GM12878 (cell line): ENCODE measurements around the gene TPP2. TPM values are rescaled to one million over a fixed set of nuclear protein-coding genes. Genes with fewer than 3 reads are reported as not detected.

ENCODE experiments used
- ATAC-seq: fragments of 200-7000 bp; cut with Tn5 transposase; 3 replicates; pipeline ENCODE4 v1.9.1; 2020; ENCODE audit warnings: mild to moderate bottlenecking, moderate library complexity
- BruUV-seq: library from RNA; stranded (reverse); fragments of 400-500 nt; replicated peaks from 2 replicates; lab custom pipeline; 2021; lab: Mats Ljungman, UMichigan
- CTCF ChIA-PET: fragments of 300-600 bp; sonication (Branson Sonifier 250); formaldehyde crosslinking; extraction: SDS; loops from one replicate; lab custom pipeline; 2021; ENCODE audit warnings: inconsistent platforms; lab: Yijun Ruan, JAX
- POLR2A ChIA-PET: fragments of 350-600 bp; formaldehyde crosslinking; extraction: SDS; loops from one replicate; lab custom pipeline; 2021; ENCODE audit warnings: inconsistent platforms; lab: Charles Lee
- RAD21 ChIA-PET: fragments of 300-600 bp; sonication (Branson Sonifier 250); formaldehyde crosslinking; loops from one replicate; lab custom pipeline; 2023; ENCODE audit warnings: antibody characterized with exemption; ENCODE audit not compliant: unreplicated experiment; lab: Charles Lee
- SMC1A ChIA-PET: fragments of 300-600 bp; sonication (Branson Sonifier 250); formaldehyde crosslinking; loops from one replicate; lab custom pipeline; 2023; ENCODE audit not compliant: unreplicated experiment, uncharacterized antibody; lab: Charles Lee
- DNase-seq: peaks from one replicate; pipeline ENCODE4 v3.0.0-alpha.2; 2011; ENCODE audit warnings: low read depth, low spot score
- FAIRE-seq: peaks from 3 replicates; lab custom pipeline; 2011; peaks lifted over from hg19 to GRCh38; lab: Jason Lieb, UNC
- H2AFZ ChIP-seq: 2 replicates; pipeline ENCODE4 v1.6.0; 2011; ENCODE audit warnings: low read depth, low read length, control low read depth; ENCODE audit not compliant: control insufficient read depth
- H3K27ac ChIP-seq: 2 replicates; pipeline ENCODE4 v1.5.1; 2011; ENCODE audit warnings: control low read depth; ENCODE audit not compliant: control insufficient read depth, insufficient read depth
- H3K27me3 ChIP-seq, 2 experiments: replicated peaks in 1 of 2; 2 replicates each; pipeline versions ENCODE4 v1.6.0 to v1.6.1; 2011; ENCODE audit warnings: low read length in 1 of 2; ENCODE audit not compliant: control insufficient read depth in 2 of 2, insufficient read depth in 2 of 2
- H3K36me3 ChIP-seq, 2 experiments: 2 replicates each; pipeline ENCODE4 v1.5.1; 2011; ENCODE audit warnings: low read length in 1 of 2; ENCODE audit not compliant: control insufficient read depth in 2 of 2, insufficient read depth in 2 of 2
- H3K4me1 ChIP-seq: 2 replicates; pipeline ENCODE4 v1.6.1; 2011; ENCODE audit warnings: mild to moderate bottlenecking, low read length, moderate library complexity, mixed read lengths; ENCODE audit not compliant: control insufficient read depth, insufficient read depth
- H3K4me2 ChIP-seq: 2 replicates; pipeline ENCODE4 v1.6.0; 2011; ENCODE audit warnings: control low read depth; ENCODE audit not compliant: control insufficient read depth, insufficient read depth
- H3K4me3 ChIP-seq: fragments of 200-600 bp; sonication (generic); 2 replicates; pipeline ENCODE4 v1.5.1; 2016
- H3K79me2 ChIP-seq: 2 replicates; pipeline ENCODE4 v1.6.0; 2011; ENCODE audit warnings: low read length; ENCODE audit not compliant: control insufficient read depth, insufficient read depth
- H3K9ac ChIP-seq: 2 replicates; pipeline ENCODE4 v1.8.0; 2011; ENCODE audit warnings: low read length, control low read depth, mixed read lengths; ENCODE audit not compliant: control insufficient read depth, insufficient read depth
- H3K9me3 ChIP-seq: replicated peaks from 3 replicates; pipeline ENCODE4 v1.5.1; 2011; ENCODE audit warnings: mild to moderate bottlenecking, low read length; ENCODE audit not compliant: control insufficient read depth, insufficient read depth
- H4K20me1 ChIP-seq: 2 replicates; pipeline ENCODE4 v1.6.0; 2011; ENCODE audit not compliant: control insufficient read depth, insufficient read depth
- BCL3 ChIP-seq: IDR thresholded peaks from 2 replicates; pipeline ENCODE4 v1.6.1; 2011; ENCODE audit warnings: borderline replicate concordance, low read depth, mild to moderate bottlenecking, moderate library complexity, low read length; ENCODE audit not compliant: insufficient read depth, poor library complexity, severe bottlenecking
- CUX1 ChIP-seq: IDR thresholded peaks from 2 replicates; pipeline ENCODE4 v1.6.1; 2012; ENCODE audit warnings: improper control_type of control experiment, low read depth, low read length; ENCODE audit not compliant: insufficient replicate concordance
- HSF1 ChIP-seq: fragments of 150-350 bp; IDR thresholded peaks from 2 replicates; pipeline ENCODE4 v1.6.1; 2014; ENCODE audit warnings: mild to moderate bottlenecking, low read depth, low read length
- NR2C1 ChIP-seq: fragments of 450-650 bp; IDR thresholded peaks from 2 replicates; pipeline ENCODE4 v1.6.1; 2017; ENCODE audit warnings: antibody characterized with exemption, mild to moderate bottlenecking, moderate library complexity
- SMARCA5 ChIP-seq: fragments of 450-650 bp; IDR thresholded peaks from 2 replicates; pipeline ENCODE4 v1.6.1; 2017; ENCODE audit warnings: mild to moderate bottlenecking
- ZSCAN29 ChIP-seq: fragments of 450-650 bp; IDR thresholded peaks from 2 replicates; pipeline ENCODE4 v1.6.1; 2017; ENCODE audit warnings: mild to moderate bottlenecking, moderate library complexity
- WGBS: methylation state at CpG from one replicate; pipeline ENCODE4 v1.1.6; 2016; ENCODE audit warnings: low lambda C conversion rate; ENCODE audit not compliant: insufficient replicate concordance, insufficient coverage; ENCODE audit errors: missing lambda C conversion rate; 5-methylcytosine and 5-hydroxymethylcytosine counted together
- in situ Hi-C: fragments of 300-500 bp; cut with MboI; formaldehyde crosslinking; loops from 9 replicates; pipeline ENCODE4 v1.14.3; 2018; ENCODE audit warnings: mixed read lengths
- intact Hi-C: fragments of 100-400 bp; cut with micrococcal nuclease; formaldehyde crosslinking; loops from one replicate; pipeline ENCODE4 v1.14.2; 2022; ENCODE audit not compliant: unreplicated experiment
- polyA plus RNA-seq, 11 experiments: library from polyadenylated mRNA; depleted of rRNA in 4 of 11; unstranded in 6 of 11; stranded (reverse) in 5 of 11; fragments of >200 nt; fragmentation: Nextera tagmentation in 4 of 11; fragmentation: Illumina TruSeq in 1 of 11; extraction: Ambion mirVana in 4 of 11; extraction: Trizol in 1 of 11; gene quantifications; 1 replicate in 1 of 11; 2 replicates in 10 of 11; pipeline versions ENCODE4 v1.2.1 to v1.2.3, GENCODE V29; 2011 to 2016; ENCODE audit warnings: inconsistent platforms in 2 of 11, missing spikeins in 2 of 11, low read depth in 1 of 11
- total RNA-seq, 4 experiments: library from RNA; depleted of rRNA in 3 of 4; stranded (reverse); fragments of >200 nt in 3 of 4; fragmentation: Illumina TruSeq in 1 of 4; extraction: Trizol in 1 of 4; gene quantifications; 2 replicates each; pipeline versions ENCODE4 v1.2.1 to v1.2.3, GENCODE V29; 2013 to 2021

TPP2 gene
- total and polyA plus RNA-seq, 10 of the 15 experiments (the other 5 are each of a cell fraction or from before 2014, with no cell fraction given) = 18.4 to 82.3 (median 55.4) TPM

GRCh38 chr13:102563267-102563666, 33.5 kb upstream of the TPP2 start:
- no peak overlapping the region for H3K4me3 ChIP-seq
- no peak for ATAC-seq
- no peak overlapping the region for H3K4me2 ChIP-seq
- SMC1A ChIA-PET = interaction anchor here (1.2 kb wide), 1 partner anchor 7 kb away, joined by 3 read pairs; no protein-coding TSS in a partner anchor
- no peak overlapping the region for H2AFZ ChIP-seq
- H3K27me3 ChIP-seq = peaks cover 0 to 4% of the 10 kb centered on the region in 2 experiments; a peak in 2 of 4 replicates
- FAIRE-seq = no peak
- 86% methylated on average over 2 of the region's 2 CpGs for WGBS
- intact Hi-C loops = no loop called here
- BruUV-seq = no TSS peak
- in situ Hi-C loops = no loop called here
- TF ChIP-seq BCL3 (no peak), SMARCA5 (no peak), NR2C1 (no peak)
- no peaks in the 10 kb centered on the region for H3K36me3 ChIP-seq
- CTCF ChIA-PET = interaction anchor here (0.6 kb wide), 1 partner anchor 314 kb away, joined by 3 read pairs; no protein-coding TSS in a partner anchor
- H3K27ac ChIP-seq = no peak overlapping the region
- POLR2A ChIA-PET = no interaction called here
- RAD21 ChIA-PET = no interaction called here
- no peaks in the 10 kb centered on the region for H4K20me1 ChIP-seq
- H3K9ac ChIP-seq = no peak overlapping the region
- no peak for DNase-seq
- no peaks in the 10 kb centered on the region for H3K79me2 ChIP-seq
- no peaks in the 10 kb centered on the region for H3K9me3 ChIP-seq
- H3K4me1 ChIP-seq = no peaks in the 10 kb centered on the region

- H3K27ac ChIP-seq = no peak overlapping the region
- no peak overlapping the region for H3K9ac ChIP-seq
- ChIA-PET RAD21 (interaction anchor here (1.0 kb wide), 1 partner anchor 8 kb away, joined by 3 read pairs; no protein-coding TSS in a partner anchor), SMC1A (interaction anchor here (1.2 to 1.3 kb wide), 2 partner anchors 9 kb away, joined by 3 to 6 read pairs; no protein-coding TSS in a partner anchor), CTCF (interaction anchor here (1.5 to 2.0 kb wide), 2 partner anchors 9 to 15 kb away, joined by 4 to 10 read pairs; no protein-coding TSS in a partner anchor), POLR2A (no interaction called here)
- no peak overlapping the region for H2AFZ ChIP-seq
- WGBS = 16% methylated on average over 4 of the region's 4 CpGs
- H3K79me2 ChIP-seq = no peaks in the 10 kb centered on the region
- no peaks in the 10 kb centered on the region for H4K20me1 ChIP-seq
- ATAC-seq (no peak), DNase-seq (no peak), FAIRE-seq (no peak)
- H3K4me3 ChIP-seq = no peak overlapping the region
- no peaks in the 10 kb centered on the region for H3K4me1 ChIP-seq
- no peaks in the 10 kb centered on the region for H3K36me3 ChIP-seq
- intact Hi-C loops (no loop called here), in situ Hi-C loops (no loop called here)
- H3K9me3 ChIP-seq = no peaks in the 10 kb centered on the region
- no TSS peak for BruUV-seq
- peaks cover 0 to 4% of the 10 kb centered on the region in 2 experiments; a peak in 2 of 4 replicates for H3K27me3 ChIP-seq
- H3K4me2 ChIP-seq = no peak overlapping the region
- TF ChIP-seq BCL3 (no peak), HSF1 (no peak), CUX1 (no peak), ZSCAN29 (no peak)
Measured at GRCh38 chr13:102564564-102564963, 32.2 kb upstream of the TPP2 start.
